ENCODE data around the gene CLUH. TPM values are rescaled to one million over a fixed set of nuclear protein-coding genes. Genes with fewer than 3 reads are reported as not detected.

Gene CLUH, protein sequence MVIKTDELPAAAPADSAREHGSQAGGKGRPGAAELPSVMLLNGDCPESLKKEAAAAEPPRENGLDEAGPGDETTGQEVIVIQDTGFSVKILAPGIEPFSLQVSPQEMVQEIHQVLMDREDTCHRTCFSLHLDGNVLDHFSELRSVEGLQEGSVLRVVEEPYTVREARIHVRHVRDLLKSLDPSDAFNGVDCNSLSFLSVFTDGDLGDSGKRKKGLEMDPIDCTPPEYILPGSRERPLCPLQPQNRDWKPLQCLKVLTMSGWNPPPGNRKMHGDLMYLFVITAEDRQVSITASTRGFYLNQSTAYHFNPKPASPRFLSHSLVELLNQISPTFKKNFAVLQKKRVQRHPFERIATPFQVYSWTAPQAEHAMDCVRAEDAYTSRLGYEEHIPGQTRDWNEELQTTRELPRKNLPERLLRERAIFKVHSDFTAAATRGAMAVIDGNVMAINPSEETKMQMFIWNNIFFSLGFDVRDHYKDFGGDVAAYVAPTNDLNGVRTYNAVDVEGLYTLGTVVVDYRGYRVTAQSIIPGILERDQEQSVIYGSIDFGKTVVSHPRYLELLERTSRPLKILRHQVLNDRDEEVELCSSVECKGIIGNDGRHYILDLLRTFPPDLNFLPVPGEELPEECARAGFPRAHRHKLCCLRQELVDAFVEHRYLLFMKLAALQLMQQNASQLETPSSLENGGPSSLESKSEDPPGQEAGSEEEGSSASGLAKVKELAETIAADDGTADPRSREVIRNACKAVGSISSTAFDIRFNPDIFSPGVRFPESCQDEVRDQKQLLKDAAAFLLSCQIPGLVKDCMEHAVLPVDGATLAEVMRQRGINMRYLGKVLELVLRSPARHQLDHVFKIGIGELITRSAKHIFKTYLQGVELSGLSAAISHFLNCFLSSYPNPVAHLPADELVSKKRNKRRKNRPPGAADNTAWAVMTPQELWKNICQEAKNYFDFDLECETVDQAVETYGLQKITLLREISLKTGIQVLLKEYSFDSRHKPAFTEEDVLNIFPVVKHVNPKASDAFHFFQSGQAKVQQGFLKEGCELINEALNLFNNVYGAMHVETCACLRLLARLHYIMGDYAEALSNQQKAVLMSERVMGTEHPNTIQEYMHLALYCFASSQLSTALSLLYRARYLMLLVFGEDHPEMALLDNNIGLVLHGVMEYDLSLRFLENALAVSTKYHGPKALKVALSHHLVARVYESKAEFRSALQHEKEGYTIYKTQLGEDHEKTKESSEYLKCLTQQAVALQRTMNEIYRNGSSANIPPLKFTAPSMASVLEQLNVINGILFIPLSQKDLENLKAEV (N-terminal part only)
- total RNA-seq (2022) = 66.6 and 80.4 TPM in 2 replicates
- percentile 56 among the genes with signal in this experiment for Bru-seq, nascent RNA
- percentile 81 among the genes with signal in this experiment for BruChase-seq, experiment 1, labeled RNA remaining after a 6-hour chase
- percentile 63 among the genes with signal in this experiment for BruChase-seq, experiment 2, labeled RNA remaining after a 2-hour chase
- long read RNA-seq, full-length matches to known transcripts = 20 of 112 reads
- long read RNA-seq, partial matches to known transcripts = 54 of 112 reads
- long read RNA-seq, other reads (novel, unspliced or antisense) = 38 of 112 reads

DNA sequence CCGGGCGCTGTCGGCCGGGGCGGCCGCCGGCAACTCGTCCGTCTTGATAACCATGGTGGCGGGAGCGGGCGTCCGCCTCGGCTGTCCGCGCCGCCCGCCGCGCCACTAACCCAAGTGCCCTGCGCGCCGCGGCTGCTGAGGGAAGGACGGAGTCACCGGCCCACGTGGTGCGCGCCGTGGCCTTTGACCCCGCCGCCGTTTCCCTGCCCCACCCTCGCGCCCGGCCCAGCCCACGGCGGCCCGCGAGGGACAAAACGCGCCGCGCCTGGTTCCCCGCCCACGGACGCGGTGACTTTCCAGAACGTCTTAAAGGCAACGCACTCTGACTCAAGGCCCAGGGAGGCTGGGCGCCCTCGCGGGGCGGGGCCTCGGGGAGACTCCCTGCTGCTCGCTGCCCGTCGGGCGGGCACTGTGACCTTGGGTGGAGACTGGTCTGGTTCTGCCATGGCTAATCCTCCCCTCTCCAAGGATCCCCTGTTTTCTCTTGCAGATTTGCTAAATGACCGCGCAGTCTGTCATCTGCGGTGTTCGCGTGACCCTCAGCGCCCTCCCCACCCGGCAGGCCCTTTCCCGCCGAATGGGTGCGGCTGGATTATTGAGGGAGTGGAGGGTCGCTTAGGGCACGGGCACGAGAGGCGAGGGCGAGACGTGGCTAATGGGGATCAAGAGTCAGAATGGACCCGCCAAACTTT lies at the start of gene CLUH:
Gene CLUH, minus strand, starts transcription at position 157 of the 692 bp plus-strand sequence. Its CDS starts 103 bp downstream, at position 54.
- ChIA-PET CTCF (interaction anchor here (0.7 kb wide), 1 partner anchor 199 kb away, joined by 3 read pairs; no protein-coding TSS in a partner anchor), POLR2A (interaction anchor here (1.0 to 2.0 kb wide), 2 partner anchors 25 to 181 kb away, joined by 3 to 10 read pairs; no protein-coding TSS in a partner anchor)
- H3K9me3 Mint-ChIP-seq (ENCODE audit: unreplicated experiment) = no peaks in the 10 kb centered on the region
- peaks cover 15% of the 10 kb centered on the region for H3K36me3 Mint-ChIP-seq (ENCODE audit: insufficient read depth, unreplicated experiment)
- H3K27me3 Mint-ChIP-seq (ENCODE audit: insufficient read depth, unreplicated experiment) = no peaks in the 10 kb centered on the region
- H3K27ac Mint-ChIP-seq (ENCODE audit: low read depth, unreplicated experiment) = peak within 1 kb of the TSS; percentile 94
- peak within 1 kb of the TSS; percentile 92 for H3K4me3 Mint-ChIP-seq (ENCODE audit: unreplicated experiment)
- H3K4me1 Mint-ChIP-seq (ENCODE audit: insufficient read depth, unreplicated experiment) = peaks cover 29% of the 10 kb centered on the region
- no TSS peak for BruUV-seq (replicated peaks)
- TF ChIP-seq, protein P1, sequence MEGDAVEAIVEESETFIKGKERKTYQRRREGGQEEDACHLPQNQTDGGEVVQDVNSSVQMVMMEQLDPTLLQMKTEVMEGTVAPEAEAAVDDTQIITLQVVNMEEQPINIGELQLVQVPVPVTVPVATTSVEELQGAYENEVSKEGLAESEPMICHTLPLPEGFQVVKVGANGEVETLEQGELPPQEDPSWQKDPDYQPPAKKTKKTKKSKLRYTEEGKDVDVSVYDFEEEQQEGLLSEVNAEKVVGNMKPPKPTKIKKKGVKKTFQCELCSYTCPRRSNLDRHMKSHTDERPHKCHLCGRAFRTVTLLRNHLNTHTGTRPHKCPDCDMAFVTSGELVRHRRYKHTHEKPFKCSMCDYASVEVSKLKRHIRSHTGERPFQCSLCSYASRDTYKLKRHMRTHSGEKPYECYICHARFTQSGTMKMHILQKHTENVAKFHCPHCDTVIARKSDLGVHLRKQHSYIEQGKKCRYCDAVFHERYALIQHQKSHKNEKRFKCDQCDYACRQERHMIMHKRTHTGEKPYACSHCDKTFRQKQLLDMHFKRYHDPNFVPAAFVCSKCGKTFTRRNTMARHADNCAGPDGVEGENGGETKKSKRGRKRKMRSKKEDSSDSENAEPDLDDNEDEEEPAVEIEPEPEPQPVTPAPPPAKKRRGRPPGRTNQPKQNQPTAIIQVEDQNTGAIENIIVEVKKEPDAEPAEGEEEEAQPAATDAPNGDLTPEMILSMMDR (IDR thresholded peaks at IDR 0.05; ENCODE audit: unreplicated experiment) = no peak
- intact Hi-C loops (cut with micrococcal nuclease) = no loop called here
- peak; percentile 98 for DNase-seq (ENCODE audit: unreplicated experiment)

DNA sequence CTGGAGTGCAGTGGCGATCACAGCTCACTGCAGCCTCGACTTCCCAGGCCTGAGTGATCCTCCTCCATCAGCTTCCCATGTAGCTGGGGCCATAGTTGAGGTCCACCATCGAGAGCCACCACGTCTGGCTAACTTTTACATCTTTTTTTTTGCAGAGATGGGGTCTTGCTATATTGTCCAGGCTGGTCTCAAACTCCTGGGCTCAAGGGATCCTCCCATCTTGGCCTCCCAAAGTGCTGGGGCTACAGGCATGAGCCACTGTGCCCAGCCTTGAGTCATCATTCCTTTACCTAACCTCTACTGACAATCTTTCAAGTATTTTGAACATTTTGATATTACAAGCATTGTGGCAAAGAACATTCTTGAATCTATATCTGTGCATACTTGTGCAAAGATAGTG lies 47.3 kb upstream of the CLUH start:
- POLR2A ChIA-PET = no interaction called here
- H3K27me3 Mint-ChIP-seq (ENCODE audit: insufficient read depth, unreplicated experiment) = peaks cover 32% of the 10 kb centered on the region

More for the DNA sequence above, 47.3 kb upstream of the CLUH start:
- no peak overlapping the region for H3K4me3 Mint-ChIP-seq (ENCODE audit: unreplicated experiment)
- no peak for DNase-seq (ENCODE audit: unreplicated experiment)
- intact Hi-C loops (cut with micrococcal nuclease) = no loop called here
- BruUV-seq (replicated peaks) = no TSS peak
- no peak overlapping the region for H3K27ac Mint-ChIP-seq (ENCODE audit: low read depth, unreplicated experiment)
- H3K4me1 Mint-ChIP-seq (ENCODE audit: insufficient read depth, unreplicated experiment) = no peaks in the 10 kb centered on the region
- no peaks in the 10 kb centered on the region for H3K9me3 Mint-ChIP-seq (ENCODE audit: unreplicated experiment)
- CTCF ChIA-PET = interaction anchor here (0.6 kb wide), 2 partner anchors 169 to 1822 kb away, joined by 3 read pairs; no protein-coding TSS in a partner anchor
- TF ChIP-seq, protein P1 (IDR thresholded peaks at IDR 0.05; ENCODE audit: unreplicated experiment) = no peak
- H3K36me3 Mint-ChIP-seq (ENCODE audit: insufficient read depth, unreplicated experiment) = no peaks in the 10 kb centered on the region
